ENCODE results near the gene NABP1.

The NABP1 gene

GRCh38 chr2:191650896-191651773, 26.8 kb upstream of the NABP1 start:
- no peak for DNase-seq

- no peak for DNase-seq
These were observed 24.1 kb upstream of the NABP1 start for GRCh38 chr2:191653667-191654391.

DNA sequence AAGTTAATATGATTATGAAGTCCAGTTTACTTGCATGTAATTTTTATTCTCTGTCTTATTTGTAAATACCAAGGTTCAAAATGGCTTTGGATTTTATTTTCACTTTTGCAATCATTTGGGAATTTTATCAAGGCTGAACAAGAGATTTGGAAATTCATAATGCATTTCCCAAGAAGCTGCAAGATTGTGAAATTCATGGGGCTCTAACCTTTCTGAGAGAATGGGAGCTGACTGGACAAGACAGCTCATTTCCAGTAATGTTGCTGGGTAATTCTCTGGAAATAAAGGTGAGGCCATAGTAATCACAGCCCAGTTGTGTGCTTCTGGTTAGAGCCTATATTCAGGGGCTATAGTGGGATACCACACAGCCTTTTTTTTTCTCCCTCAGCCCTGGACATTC, 21.5 kb upstream of the NABP1 start:
- peak; percentile 84 for DNase-seq

DNA sequence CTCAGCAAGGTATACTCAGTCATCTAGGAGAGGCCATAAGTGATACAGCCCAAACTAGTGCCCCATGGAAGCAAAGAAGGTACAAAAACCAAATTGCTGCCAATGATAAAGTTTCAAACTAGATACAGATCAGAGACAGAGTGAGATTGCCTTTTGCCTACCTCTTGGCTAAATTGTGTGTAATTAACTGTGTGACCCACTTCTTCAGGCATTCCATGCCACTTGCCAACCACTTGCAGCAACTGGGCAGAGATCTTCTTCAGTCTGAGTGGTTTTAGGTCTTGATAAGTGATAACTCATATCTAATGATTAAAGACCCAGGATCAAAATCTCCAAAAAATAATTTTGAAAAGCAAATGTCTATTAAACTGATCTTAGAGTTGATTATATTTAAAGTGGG, 21.1 kb upstream of the NABP1 start:
- DNase-seq: no peak

GRCh38 chr2:191657977-191658376, 20.0 kb upstream of the NABP1 start:
- peak; percentile 83 for DNase-seq

- no peak for DNase-seq
These were observed 18.7 kb upstream of the NABP1 start for GRCh38 chr2:191659198-191659597.

GRCh38 chr2:191660575-191660974, 17.4 kb upstream of the NABP1 start:
- DNase-seq: no peak

DNA sequence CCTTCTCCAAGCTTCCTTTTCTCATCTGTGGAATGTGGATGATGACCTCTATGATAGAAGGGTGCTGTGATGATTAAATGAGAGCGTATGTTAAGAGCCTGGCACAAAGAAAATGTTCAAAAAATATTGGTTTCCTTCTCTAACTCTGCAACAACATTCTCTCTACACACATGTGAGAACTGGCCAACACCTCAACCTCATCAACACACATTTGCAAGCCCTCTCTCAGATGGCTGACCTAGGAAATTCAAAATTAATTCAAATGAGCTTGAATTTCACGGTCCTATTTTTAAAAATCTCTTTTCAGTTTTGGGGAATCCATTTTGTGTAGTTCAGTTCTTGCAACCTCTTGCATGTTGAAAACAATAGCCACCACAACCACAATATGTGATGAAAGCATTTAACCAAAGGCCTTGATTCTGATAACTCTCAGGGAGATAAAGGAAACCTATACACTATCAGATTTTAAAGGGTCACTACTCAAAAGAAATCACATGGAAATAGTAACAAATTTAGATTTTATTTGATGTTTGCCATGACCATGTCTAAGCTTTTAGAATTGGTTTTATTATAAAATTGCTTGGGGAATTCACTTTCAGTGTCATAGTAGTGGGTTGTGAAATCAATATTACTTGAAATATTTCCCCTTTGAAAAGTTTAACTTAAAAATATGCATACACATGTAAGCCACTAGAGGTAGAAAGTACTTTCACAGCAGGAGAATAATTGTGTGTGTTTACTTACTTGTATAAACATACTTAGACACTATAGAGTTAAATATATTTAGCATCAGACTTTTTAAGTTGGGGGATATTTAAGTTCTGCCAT, 16.6 kb upstream of the NABP1 start:
- no peak for DNase-seq

DNA sequence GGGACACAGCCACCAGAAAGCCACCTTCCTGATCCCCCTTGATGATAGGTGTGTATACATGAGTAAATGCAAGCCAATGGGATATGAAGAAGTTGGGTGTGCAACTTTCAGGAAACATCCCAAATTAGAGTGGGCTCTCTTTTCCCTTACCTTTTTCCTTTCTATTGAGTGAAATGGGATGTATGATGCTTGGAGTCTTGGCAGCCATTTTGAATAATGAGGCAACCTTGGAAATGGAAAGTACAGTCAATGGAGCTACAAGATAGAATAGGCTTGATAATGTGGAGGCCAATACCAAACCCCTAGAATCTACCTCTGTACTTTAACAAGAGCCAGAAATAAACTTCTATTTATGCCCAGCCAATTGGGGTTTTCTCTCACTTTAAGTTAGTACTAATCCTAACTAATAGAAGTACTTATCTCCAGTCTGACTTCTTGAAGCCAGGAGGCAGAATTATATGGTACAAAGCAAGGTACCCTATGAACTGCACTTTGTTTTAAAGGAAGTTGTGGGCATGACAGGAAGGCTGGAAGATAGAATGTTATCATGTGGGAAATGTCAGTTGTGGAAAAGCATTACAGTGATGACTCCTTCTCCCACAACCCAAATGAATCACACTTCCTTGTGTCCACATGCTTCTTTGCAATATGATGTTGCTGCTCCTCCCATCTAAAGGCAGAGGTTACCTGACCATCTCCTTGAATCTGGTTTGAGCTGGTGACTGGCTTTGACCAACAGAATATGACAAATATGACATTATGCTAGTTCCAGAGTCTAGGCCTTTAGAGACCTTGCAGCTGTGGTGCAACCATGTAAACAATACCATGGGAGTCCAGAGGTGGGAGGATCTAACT, 12.9 kb upstream of the NABP1 start:
- DNase-seq: peak; percentile 77

GRCh38 chr2:191666226-191666625, 11.7 kb upstream of the NABP1 start:
- DNase-seq: no peak

DNA sequence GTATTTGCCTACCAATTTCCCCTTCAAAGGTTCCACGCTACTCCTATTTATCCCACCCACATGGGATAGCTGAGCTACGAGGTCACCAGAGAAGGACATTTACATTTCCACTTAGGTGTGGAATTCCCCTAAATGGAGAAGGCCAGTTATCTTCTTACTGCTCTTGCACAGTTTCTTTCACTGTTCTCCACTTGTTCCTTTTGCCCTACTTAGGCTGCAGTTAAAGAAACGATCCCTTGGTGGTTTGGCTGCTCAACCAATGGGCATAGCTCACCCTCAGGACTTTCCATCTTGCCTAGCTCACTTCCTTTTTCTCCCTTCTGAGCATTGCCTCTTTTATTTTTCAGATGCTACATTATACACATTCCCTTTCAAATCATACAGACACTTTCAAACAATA, 11.2 kb upstream of the NABP1 start:
- no peak for DNase-seq

- no peak for DNase-seq
These were observed 7.9 kb upstream of the NABP1 start for GRCh38 chr2:191670076-191670475.

- no peak for DNase-seq
These were observed 7.1 kb upstream of the NABP1 start for GRCh38 chr2:191670787-191671186.

- no peak for DNase-seq
These were observed 1.9 kb upstream of the NABP1 start for GRCh38 chr2:191675807-191676721.

DNA sequence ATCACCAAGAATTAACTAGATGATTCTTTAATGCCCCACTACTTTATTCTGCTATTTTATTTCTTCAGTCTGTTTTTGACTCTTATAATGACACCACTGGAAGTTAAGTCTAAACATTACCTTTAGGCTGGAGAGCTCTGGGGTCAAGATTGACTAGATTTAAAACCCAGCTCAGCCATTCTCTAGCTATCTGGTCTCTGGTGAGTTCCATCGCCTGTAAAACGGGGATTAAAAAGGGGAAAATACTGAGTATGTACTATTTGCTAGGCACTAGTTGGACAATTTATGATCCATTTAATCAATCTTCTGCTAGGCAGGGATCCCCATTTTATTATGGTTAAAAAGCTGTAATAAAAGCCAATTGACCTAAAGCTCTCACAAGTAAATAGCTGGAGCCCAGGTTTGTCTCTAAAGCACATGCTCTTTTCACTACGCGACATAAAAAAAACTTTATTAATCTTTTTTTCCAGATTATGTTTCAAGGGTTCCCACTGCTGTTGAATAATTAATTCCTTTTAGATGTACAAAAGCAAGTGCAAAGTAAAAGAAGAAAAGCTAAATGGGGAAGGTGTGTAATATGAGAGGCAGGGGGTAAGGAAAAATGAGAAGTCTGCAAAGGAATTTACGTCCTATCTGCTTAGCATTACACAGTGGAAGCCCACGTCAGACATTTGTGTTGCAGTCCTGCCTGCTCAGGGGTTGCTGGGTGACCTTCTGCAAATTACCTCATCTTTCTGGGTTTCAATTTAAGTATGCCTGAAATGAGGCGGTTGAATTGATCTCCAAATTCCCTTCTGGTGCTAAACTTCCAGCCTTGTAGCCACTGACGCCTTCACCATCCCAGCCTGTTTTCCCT, 918 bp upstream of the NABP1 start:
- DNase-seq: peak; percentile 84

DNA sequence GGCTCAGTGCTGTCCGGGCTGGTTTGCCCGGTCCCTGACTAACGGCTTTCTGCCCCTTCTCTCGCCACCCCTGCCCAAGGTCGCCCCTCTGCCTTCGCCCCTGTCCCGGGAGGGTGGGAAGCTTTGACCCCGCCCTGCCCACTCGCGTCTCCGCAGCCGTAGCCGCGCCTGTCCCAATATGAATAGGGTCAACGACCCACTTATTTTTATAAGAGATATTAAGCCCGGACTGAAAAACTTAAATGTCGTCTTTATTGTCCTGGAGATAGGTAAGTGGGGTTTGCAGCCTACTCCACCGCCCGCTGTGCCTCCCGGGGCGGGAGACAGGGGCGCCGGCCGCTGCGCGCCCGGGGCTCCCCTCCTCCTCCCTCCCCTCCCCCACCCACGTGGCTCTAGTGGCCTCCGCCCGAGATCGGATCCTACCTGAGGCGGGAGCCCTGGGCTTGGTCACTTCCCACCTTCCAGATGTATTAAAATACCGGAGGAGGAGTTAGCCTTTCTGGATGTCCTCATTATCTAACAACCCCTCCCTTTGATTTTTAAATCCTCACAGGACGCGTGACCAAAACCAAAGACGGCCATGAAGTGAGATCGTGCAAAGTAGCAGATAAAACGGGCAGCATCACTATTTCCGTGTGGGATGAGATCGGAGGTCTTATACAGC, 633 bp downstream of the NABP1 start:
- peak; percentile 61 for DNase-seq

DNA sequence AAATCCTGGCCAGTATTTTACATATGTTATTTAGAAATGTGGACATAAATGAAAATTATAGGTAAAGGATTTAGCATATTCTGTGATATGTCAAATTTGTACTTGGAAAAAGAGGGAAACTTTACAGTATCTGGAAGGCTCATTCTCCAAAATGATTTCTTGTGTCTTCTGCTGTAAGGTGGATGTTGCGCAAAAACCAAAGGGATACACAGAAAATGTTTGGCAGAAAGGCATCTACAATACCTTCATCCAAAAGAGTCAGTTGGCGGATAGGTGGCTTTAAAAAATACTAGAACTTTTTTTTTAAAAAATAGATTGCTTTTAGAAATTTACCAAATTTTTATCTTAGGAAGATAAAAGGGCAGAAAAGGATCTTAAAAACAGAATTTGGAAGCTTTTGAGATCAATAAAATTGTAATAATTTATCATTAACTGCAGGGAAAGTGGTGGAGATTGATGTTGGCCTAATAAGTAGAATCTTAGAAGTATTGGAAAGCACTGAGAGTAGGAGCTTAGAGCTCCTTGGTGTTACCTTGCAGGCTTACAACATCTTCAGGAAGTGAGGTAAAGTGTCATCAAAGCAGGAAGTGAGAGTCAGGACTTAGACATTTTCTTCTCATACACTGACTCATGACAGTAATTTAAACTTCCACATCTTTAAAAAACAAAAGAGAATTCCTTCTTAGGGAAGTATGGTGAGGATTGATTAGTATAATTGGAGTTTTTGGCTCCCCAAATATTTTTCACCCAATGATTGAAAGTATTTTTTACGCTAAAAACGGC, 2.1 kb downstream of the NABP1 start:
- peak; percentile 93 for DNase-seq

DNA sequence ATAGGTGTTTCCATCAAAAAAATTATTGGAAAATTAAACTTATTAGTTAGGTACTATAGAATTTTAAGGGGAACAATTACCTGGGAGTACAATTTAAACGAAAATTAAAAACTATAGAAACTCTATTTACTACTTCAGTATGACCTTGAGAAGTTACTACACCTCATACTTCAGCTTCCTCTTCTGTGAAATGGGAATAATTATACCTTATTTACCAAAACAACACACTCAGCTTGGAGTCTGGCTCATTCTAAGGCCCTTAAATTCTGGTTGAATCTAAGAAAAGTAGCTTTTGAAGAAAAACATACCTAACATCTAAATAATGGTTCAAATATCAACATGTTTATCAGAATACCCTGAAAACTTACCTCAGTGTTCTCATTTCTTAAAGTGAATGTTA, 2.7 kb downstream of the NABP1 start:
- no peak for DNase-seq

GRCh38 chr2:191682126-191682525, 4.2 kb downstream of the NABP1 start:
- DNase-seq: peak; percentile 69

Data from HCEC 1CT (cell line).